ENCODE data around the gene SPATA6L. TPM values are rescaled to one million over a fixed set of nuclear protein-coding genes. Genes with fewer than 3 reads are reported as not detected.

SPATA6L gene
- total RNA-seq, 1 experiment from 2014 or later, result 7.1 TPM

DNA sequence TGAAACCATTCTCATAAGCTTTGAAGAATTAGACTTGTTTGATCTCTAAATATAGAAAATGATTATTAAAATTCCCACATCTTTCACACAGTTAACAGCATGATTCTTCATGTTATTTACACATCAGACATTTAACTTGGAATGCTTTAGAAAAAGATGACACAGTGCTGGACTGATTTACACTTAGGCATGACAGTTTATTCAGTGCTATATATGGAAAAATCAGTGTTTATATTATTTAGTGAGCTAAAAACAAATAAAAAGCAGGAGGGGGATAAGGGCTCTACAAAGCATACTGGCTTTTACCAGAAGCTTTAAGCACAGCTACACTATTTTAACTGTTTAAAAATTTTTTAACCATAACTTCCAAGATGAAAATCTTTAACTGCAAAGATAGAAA, 43.1 kb upstream of the SPATA6L start:
- no peak overlapping the region for H2AFZ ChIP-seq
- no peak for TF ChIP-seq CTCF (conservative IDR thresholded peaks at IDR 0.05)
- no peak for TF ChIP-seq EZH2 (IDR thresholded peaks at IDR 0.05; ENCODE audit: low read depth)
- intact Hi-C loops (cut with micrococcal nuclease; ENCODE audit: unreplicated experiment), result no loop called here
- DNase-seq, result no peak
- H3K9me2 ChIP-seq (ENCODE audit: insufficient read depth), result no peaks in the 10 kb centered on the region
- H3K4me3 ChIP-seq, result no peak overlapping the region
- no peak overlapping the region for H3K4me2 ChIP-seq
- CTCF ChIA-PET, result no interaction called here
- peaks cover 9% of the 10 kb centered on the region; the same call in 1 of the 2 replicates for H3K36me3 ChIP-seq (ENCODE audit: low read depth)
- BruUV-seq (replicated peaks), result no TSS peak
- H3K27ac ChIP-seq, result no peak overlapping the region
- no peaks in the 10 kb centered on the region for H3K27me3 ChIP-seq (ENCODE audit: insufficient read depth, low read depth)
- no peaks in the 10 kb centered on the region; the same call in 1 of the 2 replicates for H3K9me3 ChIP-seq (ENCODE audit: insufficient read depth, low read depth)
- POLR2A ChIA-PET (ENCODE audit: unreplicated experiment), result no interaction called here
- peaks cover 8% of the 10 kb centered on the region; the same call in 1 of the 2 replicates for H3F3A ChIP-seq (ENCODE audit: insufficient read depth, low read depth)
- no peaks in the 10 kb centered on the region for H3K4me1 ChIP-seq (replicated peaks; ENCODE audit: insufficient read depth)
- no peaks in the 10 kb centered on the region for H3K79me2 ChIP-seq (ENCODE audit: low read depth)
- H4K20me1 ChIP-seq (ENCODE audit: insufficient read depth), result no peaks in the 10 kb centered on the region

DNA sequence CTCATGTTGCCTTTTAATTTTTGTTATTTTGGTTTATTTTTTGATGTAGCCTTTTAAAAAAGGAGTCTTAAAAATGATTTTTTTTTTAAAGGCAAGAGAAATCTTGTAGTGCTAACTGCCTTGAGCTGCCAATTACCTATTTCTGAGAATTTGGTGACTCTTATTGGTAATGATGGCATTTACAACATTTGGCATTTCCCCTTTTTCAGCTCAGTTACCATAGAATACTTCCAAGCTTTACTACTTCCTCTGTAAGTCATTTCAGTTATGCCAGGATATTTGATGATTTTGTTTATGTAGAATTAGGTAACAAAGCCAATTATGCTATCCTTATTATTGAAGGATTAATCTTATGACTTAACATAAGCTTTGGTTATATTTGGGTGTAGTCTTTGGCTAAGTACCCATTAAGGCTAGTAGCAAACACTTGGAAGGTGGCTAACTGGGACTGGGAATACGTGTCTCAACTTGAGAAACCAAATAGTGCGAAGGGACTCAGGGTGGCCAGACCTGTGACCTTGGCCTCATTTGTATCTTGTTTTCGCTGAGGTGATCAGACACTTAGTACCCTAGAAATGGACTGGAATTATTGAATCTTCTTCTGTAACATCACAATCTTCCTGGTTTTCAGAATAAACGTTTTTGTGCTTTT, 40.8 kb upstream of the SPATA6L start:
- intact Hi-C loops (cut with micrococcal nuclease; ENCODE audit: unreplicated experiment), result no loop called here
- no peak for DNase-seq
- Histone ChIP-seq H3K4me1 (replicated peaks; ENCODE audit: insufficient read depth) (no peaks in the 10 kb centered on the region), H3F3A (ENCODE audit: insufficient read depth, low read depth) (peaks cover 4% of the 10 kb centered on the region; the same call in 1 of the 2 replicates), H3K4me3 (no peak overlapping the region), H3K27ac (no peak overlapping the region), H2AFZ (no peak overlapping the region), H3K9me2 (ENCODE audit: insufficient read depth) (no peaks in the 10 kb centered on the region), H3K9me3 (ENCODE audit: insufficient read depth, low read depth) (no peaks in the 10 kb centered on the region), H3K79me2 (ENCODE audit: low read depth) (no peaks in the 10 kb centered on the region), H3K36me3 (ENCODE audit: low read depth) (0 out of 2 replicates have a peak, but pooled peaks cover 5% of the 10 kb centered on the region), H3K4me2 (no peak overlapping the region), H4K20me1 (ENCODE audit: insufficient read depth) (no peaks in the 10 kb centered on the region), H3K27me3 (ENCODE audit: insufficient read depth, low read depth) (no peaks in the 10 kb centered on the region)
- CTCF ChIA-PET, result no interaction called here
- POLR2A ChIA-PET (ENCODE audit: unreplicated experiment), result no interaction called here
- TF ChIP-seq EZH2 (IDR thresholded peaks at IDR 0.05; ENCODE audit: low read depth), result no peak
- BruUV-seq (replicated peaks), result no TSS peak

GRCh38 chr9:4706021-4706420, 39.7 kb upstream of the SPATA6L start:
- no peak overlapping the region for H3K27ac ChIP-seq
- no peak overlapping the region for H3K4me3 ChIP-seq
- intact Hi-C loops (cut with micrococcal nuclease; ENCODE audit: unreplicated experiment), result no loop called here
- no TSS peak for BruUV-seq (replicated peaks)
- no peaks in the 10 kb centered on the region for H3K9me3 ChIP-seq (ENCODE audit: insufficient read depth, low read depth)
- H2AFZ ChIP-seq, result no peak overlapping the region
- POLR2A ChIA-PET (ENCODE audit: unreplicated experiment), result no interaction called here
- H3K4me2 ChIP-seq, result no peak overlapping the region
- H3F3A ChIP-seq (ENCODE audit: insufficient read depth, low read depth), result peaks cover 4% of the 10 kb centered on the region; the same call in 1 of the 2 replicates
- H3K79me2 ChIP-seq (ENCODE audit: low read depth), result no peaks in the 10 kb centered on the region
- H4K20me1 ChIP-seq (ENCODE audit: insufficient read depth), result no peaks in the 10 kb centered on the region
- H3K9me2 ChIP-seq (ENCODE audit: insufficient read depth), result no peaks in the 10 kb centered on the region
- H3K36me3 ChIP-seq (ENCODE audit: low read depth), result 0 out of 2 replicates have a peak, but pooled peaks cover 5% of the 10 kb centered on the region
- CTCF ChIA-PET, result no interaction called here
- no peaks in the 10 kb centered on the region for H3K4me1 ChIP-seq (replicated peaks; ENCODE audit: insufficient read depth)
- H3K27me3 ChIP-seq (ENCODE audit: insufficient read depth, low read depth), result no peaks in the 10 kb centered on the region
- no peak for DNase-seq
- no peak for TF ChIP-seq CTCF (conservative IDR thresholded peaks at IDR 0.05)

- no peaks in the 10 kb centered on the region for H3F3A ChIP-seq (ENCODE audit: insufficient read depth, low read depth)
- no peak overlapping the region for H3K4me3 ChIP-seq
- ChIA-PET CTCF (interaction anchor here (0.6 kb wide), 2 partner anchors 11 to 1452 kb away, joined by 3 to 6 read pairs; no protein-coding TSS in a partner anchor), POLR2A (ENCODE audit: unreplicated experiment) (no interaction called here)
- H3K9me2 ChIP-seq (ENCODE audit: insufficient read depth), result no peaks in the 10 kb centered on the region
- H3K4me2 ChIP-seq, result no peak overlapping the region
- H3K27me3 ChIP-seq (ENCODE audit: insufficient read depth, low read depth), result no peaks in the 10 kb centered on the region
- no TSS peak for BruUV-seq (replicated peaks)
- H3K9me3 ChIP-seq (ENCODE audit: insufficient read depth, low read depth), result no peaks in the 10 kb centered on the region
- intact Hi-C loops (cut with micrococcal nuclease; ENCODE audit: unreplicated experiment), result no loop called here
- DNase-seq, result no peak
- TF ChIP-seq CTCF (conservative IDR thresholded peaks at IDR 0.05), result no peak
- no peak for TF ChIP-seq EZH2 (IDR thresholded peaks at IDR 0.05; ENCODE audit: low read depth)
- H3K79me2 ChIP-seq (ENCODE audit: low read depth), result no peaks in the 10 kb centered on the region
- no peak overlapping the region for H2AFZ ChIP-seq
- peaks cover 7% of the 10 kb centered on the region; the same call in 1 of the 2 replicates for H3K36me3 ChIP-seq (ENCODE audit: low read depth)
- no peak overlapping the region for H3K27ac ChIP-seq
- H4K20me1 ChIP-seq (ENCODE audit: insufficient read depth), result no peaks in the 10 kb centered on the region
- no peaks in the 10 kb centered on the region for H3K4me1 ChIP-seq (replicated peaks; ENCODE audit: insufficient read depth)
Observed at GRCh38 chr9:4704129-4704528, 37.8 kb upstream of the SPATA6L start.
